ENCODE measurements around the gene PNMA6E.

GRCh38 chrX:153400146-153401132 lies 711 bp downstream of the PNMA6E start:
- TF ChIP-seq, protein P1, sequence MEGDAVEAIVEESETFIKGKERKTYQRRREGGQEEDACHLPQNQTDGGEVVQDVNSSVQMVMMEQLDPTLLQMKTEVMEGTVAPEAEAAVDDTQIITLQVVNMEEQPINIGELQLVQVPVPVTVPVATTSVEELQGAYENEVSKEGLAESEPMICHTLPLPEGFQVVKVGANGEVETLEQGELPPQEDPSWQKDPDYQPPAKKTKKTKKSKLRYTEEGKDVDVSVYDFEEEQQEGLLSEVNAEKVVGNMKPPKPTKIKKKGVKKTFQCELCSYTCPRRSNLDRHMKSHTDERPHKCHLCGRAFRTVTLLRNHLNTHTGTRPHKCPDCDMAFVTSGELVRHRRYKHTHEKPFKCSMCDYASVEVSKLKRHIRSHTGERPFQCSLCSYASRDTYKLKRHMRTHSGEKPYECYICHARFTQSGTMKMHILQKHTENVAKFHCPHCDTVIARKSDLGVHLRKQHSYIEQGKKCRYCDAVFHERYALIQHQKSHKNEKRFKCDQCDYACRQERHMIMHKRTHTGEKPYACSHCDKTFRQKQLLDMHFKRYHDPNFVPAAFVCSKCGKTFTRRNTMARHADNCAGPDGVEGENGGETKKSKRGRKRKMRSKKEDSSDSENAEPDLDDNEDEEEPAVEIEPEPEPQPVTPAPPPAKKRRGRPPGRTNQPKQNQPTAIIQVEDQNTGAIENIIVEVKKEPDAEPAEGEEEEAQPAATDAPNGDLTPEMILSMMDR (IDR thresholded peaks at IDR 0.05; ENCODE audit: borderline replicate concordance, extremely low read depth, low read length, poor library complexity, severe bottlenecking), result peak; percentile 69
- no peak for TF ChIP-seq EZH2 (IDR thresholded peaks at IDR 0.05; ENCODE audit: borderline replicate concordance, low read depth, low read length, severe bottlenecking)
